Fibroblast of skin of left quadriceps (primary cell): ENCODE data around the gene ADAM19.
A peak's percentile ranks its signal among the peaks of the same experiment; 100 is the strongest.

Source experiments
- DNase-seq, 2 experiments: peaks; one replicate each; pipeline ENCODE4 v3.0.0-alpha.2; 2013; ENCODE audit warnings: low read depth in 2 of 2

ADAM19 gene

GRCh38 chr5:157594675-157595459 lies 19.3 kb upstream of the ADAM19 start:
- no peak for DNase-seq

GRCh38 chr5:157594257-157594656 lies 18.7 kb upstream of the ADAM19 start:
- DNase-seq, result no peak

GRCh38 chr5:157593052-157593757 lies 17.6 kb upstream of the ADAM19 start:
- no peak for DNase-seq

- no peak for DNase-seq
These were observed 17.0 kb upstream of the ADAM19 start for GRCh38 chr5:157592594-157592993.

GRCh38 chr5:157590478-157590877 lies 14.9 kb upstream of the ADAM19 start:
- DNase-seq, result no peak

- no peak for DNase-seq
These were observed 9.1 kb upstream of the ADAM19 start for GRCh38 chr5:157584628-157585027.

- no peak for DNase-seq
These were observed 7.4 kb upstream of the ADAM19 start for GRCh38 chr5:157582731-157583620.

GRCh38 chr5:157581901-157582300 lies 6.3 kb upstream of the ADAM19 start:
- DNase-seq, result no peak

- no peak for DNase-seq
These were observed 2.7 kb upstream of the ADAM19 start for GRCh38 chr5:157578079-157578780.

GRCh38 chr5:157576678-157577077 lies 1.1 kb upstream of the ADAM19 start:
- DNase-seq, result no peak

- DNase-seq, result no peak
These were observed 857 bp downstream of the ADAM19 start for GRCh38 chr5:157574456-157575380.

GRCh38 chr5:157571357-157571827 lies 4.2 kb downstream of the ADAM19 start:
- peak in 1 of 2 experiments; percentile 53 for DNase-seq

GRCh38 chr5:157570531-157571200 lies 4.9 kb downstream of the ADAM19 start:
- DNase-seq, result no peak

GRCh38 chr5:157568720-157569119 lies 6.9 kb downstream of the ADAM19 start:
- DNase-seq, result no peak

- DNase-seq, result no peak
These were observed 7.4 kb downstream of the ADAM19 start for GRCh38 chr5:157568222-157568621.

GRCh38 chr5:157566902-157567489 lies 8.6 kb downstream of the ADAM19 start:
- no peak for DNase-seq

GRCh38 chr5:157563929-157564716 lies 11.5 kb downstream of the ADAM19 start:
- DNase-seq, result no peak

- DNase-seq, result peak; percentile 80 to 81
These were observed 12.1 kb downstream of the ADAM19 start for GRCh38 chr5:157563373-157563928.
